ENCODE data around the gene TRIM17. TPM values are rescaled to one million over a fixed set of nuclear protein-coding genes. Genes with fewer than 3 reads are reported as not detected.

The TRIM17 gene
- total RNA-seq, 6 experiments from 2014 or later = 0.23 to 0.36 (median 0.30) TPM; not detected in 3

DNA sequence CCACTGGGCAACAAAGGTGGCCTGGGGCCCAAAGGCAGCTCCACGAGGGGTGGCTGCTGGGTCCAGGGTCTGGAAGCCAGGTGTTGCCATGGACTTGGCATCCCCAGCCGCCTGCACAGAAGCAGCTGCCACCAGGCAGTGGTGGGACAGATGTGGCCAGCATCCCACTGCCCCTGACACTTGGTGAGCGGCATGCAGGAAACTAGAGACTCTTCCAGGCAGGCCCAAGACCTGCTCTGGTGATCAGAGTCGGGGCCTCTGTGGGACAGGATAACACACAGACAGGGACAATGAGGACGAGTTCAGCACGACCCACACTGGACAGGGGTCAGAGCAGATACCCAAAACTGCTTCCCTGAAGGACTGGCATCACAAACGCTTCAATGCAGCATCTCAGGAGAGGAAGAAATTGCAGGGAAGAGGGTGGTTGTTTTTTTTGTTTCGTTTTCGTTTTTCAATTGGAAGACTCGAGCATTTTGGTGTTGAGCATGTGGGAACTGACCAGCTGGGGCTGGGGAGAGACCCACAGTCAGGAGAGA lies 36.4 kb upstream of the TRIM17 start:
- peaks cover 10% of the 10 kb centered on the region for H3K27me3 Mint-ChIP-seq (ENCODE audit: insufficient read depth)
- H3K27ac Mint-ChIP-seq = no peak overlapping the region
- no peaks in the 10 kb centered on the region for H3K9me3 Mint-ChIP-seq
- peaks cover 32% of the 10 kb centered on the region for H3K4me1 Mint-ChIP-seq (ENCODE audit: low read depth)
- DNase-seq = no peak
- no peak overlapping the region for H3K4me3 Mint-ChIP-seq
- H3K36me3 Mint-ChIP-seq (ENCODE audit: low read depth) = no peaks in the 10 kb centered on the region; the same call in 1 of the 2 replicates
- TF ChIP-seq, protein P1, sequence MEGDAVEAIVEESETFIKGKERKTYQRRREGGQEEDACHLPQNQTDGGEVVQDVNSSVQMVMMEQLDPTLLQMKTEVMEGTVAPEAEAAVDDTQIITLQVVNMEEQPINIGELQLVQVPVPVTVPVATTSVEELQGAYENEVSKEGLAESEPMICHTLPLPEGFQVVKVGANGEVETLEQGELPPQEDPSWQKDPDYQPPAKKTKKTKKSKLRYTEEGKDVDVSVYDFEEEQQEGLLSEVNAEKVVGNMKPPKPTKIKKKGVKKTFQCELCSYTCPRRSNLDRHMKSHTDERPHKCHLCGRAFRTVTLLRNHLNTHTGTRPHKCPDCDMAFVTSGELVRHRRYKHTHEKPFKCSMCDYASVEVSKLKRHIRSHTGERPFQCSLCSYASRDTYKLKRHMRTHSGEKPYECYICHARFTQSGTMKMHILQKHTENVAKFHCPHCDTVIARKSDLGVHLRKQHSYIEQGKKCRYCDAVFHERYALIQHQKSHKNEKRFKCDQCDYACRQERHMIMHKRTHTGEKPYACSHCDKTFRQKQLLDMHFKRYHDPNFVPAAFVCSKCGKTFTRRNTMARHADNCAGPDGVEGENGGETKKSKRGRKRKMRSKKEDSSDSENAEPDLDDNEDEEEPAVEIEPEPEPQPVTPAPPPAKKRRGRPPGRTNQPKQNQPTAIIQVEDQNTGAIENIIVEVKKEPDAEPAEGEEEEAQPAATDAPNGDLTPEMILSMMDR (IDR thresholded peaks at IDR 0.05) = no peak

- no peak overlapping the region for H3K27ac Mint-ChIP-seq
- peaks cover 26% of the 10 kb centered on the region for H3K4me1 Mint-ChIP-seq (ENCODE audit: low read depth)
- H3K9me3 Mint-ChIP-seq = no peaks in the 10 kb centered on the region
- TF ChIP-seq, protein P1 (IDR thresholded peaks at IDR 0.05) = no peak
- DNase-seq = no peak
- H3K36me3 Mint-ChIP-seq (ENCODE audit: low read depth) = no peaks in the 10 kb centered on the region; the same call in 1 of the 2 replicates
- no peak overlapping the region for H3K4me3 Mint-ChIP-seq
- H3K27me3 Mint-ChIP-seq (ENCODE audit: insufficient read depth) = peaks cover 3% of the 10 kb centered on the region
Observed at GRCh38 chr1:228452194-228453021, 35.7 kb upstream of the TRIM17 start.

- Mint-ChIP-seq H3K4me3 (no peak overlapping the region), H3K4me1 (ENCODE audit: low read depth) (peaks cover 14% of the 10 kb centered on the region)
Observed at GRCh38 chr1:228450200-228450599, 33.5 kb upstream of the TRIM17 start.

DNA sequence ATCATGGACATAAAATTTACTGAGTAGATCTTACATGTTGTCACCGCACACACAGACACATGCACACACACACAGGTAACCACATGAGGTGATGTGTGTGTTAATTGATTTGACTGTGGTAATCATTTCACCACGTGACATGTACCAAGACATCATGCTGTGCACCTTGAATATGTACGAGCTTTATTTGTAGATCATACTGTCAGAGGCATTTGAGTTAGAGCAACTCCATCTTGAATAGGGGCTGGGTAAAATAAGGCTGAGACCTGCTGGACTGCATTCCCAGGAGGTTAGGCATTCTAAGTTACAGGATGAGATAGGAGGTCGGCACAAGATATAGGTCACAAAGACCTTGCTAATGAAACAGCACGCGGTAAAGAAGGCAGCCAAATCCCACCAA lies 31.7 kb upstream of the TRIM17 start:
- Mint-ChIP-seq H3K4me1 (ENCODE audit: low read depth) (peaks cover 10% of the 10 kb centered on the region), H3K36me3 (ENCODE audit: low read depth) (no peaks in the 10 kb centered on the region), H3K9me3 (no peaks in the 10 kb centered on the region), H3K4me3 (no peak overlapping the region), H3K27ac (no peak overlapping the region), H3K27me3 (ENCODE audit: insufficient read depth) (peaks cover 27% of the 10 kb centered on the region)
- no peak for DNase-seq
- TF ChIP-seq, protein P1 (IDR thresholded peaks at IDR 0.05) = no peak

More at GRCh38 chr1:228450200-228450599, 33.5 kb upstream of the TRIM17 start:
- DNase-seq = no peak
- Mint-ChIP-seq H3K9me3 (no peaks in the 10 kb centered on the region), H3K27me3 (ENCODE audit: insufficient read depth) (peaks cover 11% of the 10 kb centered on the region), H3K36me3 (ENCODE audit: low read depth) (no peaks in the 10 kb centered on the region; the same call in 1 of the 2 replicates), H3K27ac (no peak overlapping the region)
- TF ChIP-seq, protein P1 (IDR thresholded peaks at IDR 0.05) = no peak

DNA sequence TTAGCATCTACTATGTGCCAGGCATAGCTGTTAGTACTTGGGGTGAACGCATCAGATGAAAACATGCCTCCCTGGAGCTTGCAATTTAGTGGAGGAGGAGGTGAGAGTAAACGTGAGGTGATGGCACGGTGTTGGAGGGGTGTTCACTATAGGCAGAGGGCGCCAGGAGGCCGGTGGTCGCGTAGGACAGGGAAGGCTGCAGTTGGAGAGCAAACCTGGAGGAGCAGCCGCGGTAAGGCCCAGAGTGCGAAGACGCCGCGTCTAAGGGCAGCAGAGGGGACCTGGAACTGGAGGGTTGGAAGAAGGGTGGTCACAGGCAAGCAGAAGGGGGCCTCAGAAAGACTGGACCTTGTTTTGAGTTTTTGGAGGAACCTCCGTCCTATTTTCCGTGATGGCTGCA lies 30.2 kb upstream of the TRIM17 start:
- Mint-ChIP-seq H3K27me3 (ENCODE audit: insufficient read depth) (peaks cover 34% of the 10 kb centered on the region), H3K4me1 (ENCODE audit: low read depth) (peaks cover 10% of the 10 kb centered on the region), H3K27ac (no peak overlapping the region), H3K9me3 (no peaks in the 10 kb centered on the region), H3K4me3 (no peak overlapping the region), H3K36me3 (ENCODE audit: low read depth) (no peaks in the 10 kb centered on the region)
- DNase-seq = no peak
- TF ChIP-seq, protein P1 (IDR thresholded peaks at IDR 0.05) = no peak

Measured in HFFc6 (cell line).